HCT116 (cell line): Measurements from ENCODE around the gene TMEM179.

Source experiments
- CEBPB ChIP-seq: IDR thresholded peaks from 2 replicates; pipeline ENCODE4 v1.6.1; 2012; ENCODE audit warnings: low read depth
- CTCF ChIP-seq, 3 experiments: fragments of 200-600 bp in 1 of 3; sonication (generic) in 1 of 3; IDR thresholded peaks in 2 of 3; conservative IDR thresholded peaks in 1 of 3; 2 replicates each; pipeline ENCODE4 v1.5.1; 2012 to 2017; ENCODE audit warnings: low read depth in 2 of 3, low read length in 2 of 3, antibody characterized with exemption in 1 of 3, borderline replicate concordance in 1 of 3, control low read depth in 1 of 3, mild to moderate bottlenecking in 1 of 3, mixed read lengths in 1 of 3, mixed run types in 1 of 3, moderate library complexity in 1 of 3; ENCODE audit not compliant: insufficient read depth in 1 of 3
- EGR1 ChIP-seq: IDR thresholded peaks from 2 replicates; pipeline ENCODE4 v1.6.1; 2012; ENCODE audit warnings: low read depth
- TF ChIP-seq, protein P1 (sequence below): IDR thresholded peaks from 2 replicates; pipeline ENCODE4 v1.6.1; 2012

- no peak for TF ChIP-seq CTCF (IDR thresholded peaks at IDR 0.05 in 2 of 3, conservative IDR thresholded peaks at IDR 0.05 in 1 of 3; ENCODE audit: borderline replicate concordance in 1 of 3, insufficient read depth in 1 of 3, low read depth in 2 of 3, low read length in 2 of 3)
- TF ChIP-seq EGR1 = no peak
- TF ChIP-seq, protein P1, sequence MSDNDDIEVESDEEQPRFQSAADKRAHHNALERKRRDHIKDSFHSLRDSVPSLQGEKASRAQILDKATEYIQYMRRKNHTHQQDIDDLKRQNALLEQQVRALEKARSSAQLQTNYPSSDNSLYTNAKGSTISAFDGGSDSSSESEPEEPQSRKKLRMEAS = no peak
- no peak for TF ChIP-seq CEBPB
Observed at GRCh38 chr14:104594310-104595046, 10.1 kb downstream of the TMEM179 start.
